Measurements from ENCODE around the gene LRRFIP1. TPM values are rescaled to one million over a fixed set of nuclear protein-coding genes. Genes with fewer than 3 reads are reported as not detected.

LRRFIP1 gene
- polyA plus RNA-seq, 1 donor from 2014 or later = 96.3 TPM

DNA sequence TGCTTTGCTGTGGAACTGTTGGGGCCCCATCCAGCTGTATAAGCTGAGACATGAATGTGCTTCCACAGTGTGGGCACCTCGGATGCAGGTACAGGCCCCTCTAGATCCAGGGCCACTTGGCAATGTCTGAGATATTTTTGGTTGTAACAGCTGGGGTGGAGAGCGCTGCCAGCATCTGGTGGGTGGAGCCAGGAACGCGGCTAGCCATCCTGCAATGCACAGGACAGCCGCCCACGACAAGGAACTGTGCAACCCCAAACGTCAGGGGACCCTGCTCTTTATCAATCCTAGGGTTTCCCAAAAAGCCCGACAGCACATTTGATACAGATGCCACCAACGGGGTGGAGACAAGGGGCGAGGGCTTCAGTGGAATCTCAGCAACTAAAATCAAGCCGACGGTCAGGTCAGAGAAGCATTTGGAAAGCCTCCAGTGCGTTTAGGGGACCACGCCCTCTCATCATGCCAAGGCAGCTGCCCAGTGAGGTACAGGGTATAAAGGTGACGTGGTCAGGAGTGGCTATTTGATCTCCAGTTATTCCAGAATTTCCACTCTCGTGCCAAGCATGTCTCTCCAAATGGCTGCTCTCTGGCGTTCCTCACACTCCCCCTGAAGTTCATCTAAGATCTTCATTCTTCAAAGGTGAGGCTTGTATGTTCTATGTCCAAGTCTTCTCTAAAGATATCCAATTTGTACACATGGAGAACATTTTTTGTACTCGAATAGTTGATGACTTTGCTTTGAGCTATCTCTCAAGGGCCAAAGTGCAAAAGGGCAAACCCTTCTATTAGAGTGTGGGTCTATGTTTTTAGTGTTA, 55.7 kb downstream of the LRRFIP1 start:
- Histone ChIP-seq H3K27me3 (ENCODE audit: insufficient read depth, low read depth, low read length) (no peaks in the 10 kb centered on the region), H3K4me2 (ENCODE audit: low read length) (no peak overlapping the region), H3K27ac (ENCODE audit: low read length) (no peak overlapping the region), H3K4me3 (ENCODE audit: low read length) (no peak overlapping the region), H3K9me2 (ENCODE audit: insufficient read depth, low read length) (no peaks in the 10 kb centered on the region), H4K20me1 (ENCODE audit: insufficient read depth) (no peaks in the 10 kb centered on the region), H3K79me2 (replicated peaks; ENCODE audit: insufficient read depth, low read length) (no peaks in the 10 kb centered on the region), H2AFZ (ENCODE audit: low read depth, low read length) (no peak overlapping the region), H3K9me3 (ENCODE audit: low read length) (no peaks in the 10 kb centered on the region), H3K9ac (ENCODE audit: low read length) (no peak overlapping the region), H3F3A (ENCODE audit: insufficient read depth, low read length, poor library complexity, severe bottlenecking) (no peaks in the 10 kb centered on the region), H3K36me3 (ENCODE audit: insufficient read depth, low read length) (peaks cover 5% of the 10 kb centered on the region)
- TF ChIP-seq EZH2 (IDR thresholded peaks at IDR 0.05; ENCODE audit: borderline replicate concordance, insufficient read depth, low read length, poor library complexity, severe bottlenecking) (no peak), MXI1 (conservative IDR thresholded peaks at IDR 0.05; ENCODE audit: poor library complexity, severe bottlenecking) (no peak), EP300 (conservative IDR thresholded peaks at IDR 0.05; ENCODE audit: poor library complexity, severe bottlenecking) (no peak), TAF1 (IDR thresholded peaks at IDR 0.05; ENCODE audit: low read depth) (no peak), SMC3 (conservative IDR thresholded peaks at IDR 0.05; ENCODE audit: poor library complexity) (no peak), POLR2AphosphoS5 (IDR thresholded peaks at IDR 0.05) (no peak), RAD21 (conservative IDR thresholded peaks at IDR 0.05) (no peak)
- TF ChIP-seq, protein P1, sequence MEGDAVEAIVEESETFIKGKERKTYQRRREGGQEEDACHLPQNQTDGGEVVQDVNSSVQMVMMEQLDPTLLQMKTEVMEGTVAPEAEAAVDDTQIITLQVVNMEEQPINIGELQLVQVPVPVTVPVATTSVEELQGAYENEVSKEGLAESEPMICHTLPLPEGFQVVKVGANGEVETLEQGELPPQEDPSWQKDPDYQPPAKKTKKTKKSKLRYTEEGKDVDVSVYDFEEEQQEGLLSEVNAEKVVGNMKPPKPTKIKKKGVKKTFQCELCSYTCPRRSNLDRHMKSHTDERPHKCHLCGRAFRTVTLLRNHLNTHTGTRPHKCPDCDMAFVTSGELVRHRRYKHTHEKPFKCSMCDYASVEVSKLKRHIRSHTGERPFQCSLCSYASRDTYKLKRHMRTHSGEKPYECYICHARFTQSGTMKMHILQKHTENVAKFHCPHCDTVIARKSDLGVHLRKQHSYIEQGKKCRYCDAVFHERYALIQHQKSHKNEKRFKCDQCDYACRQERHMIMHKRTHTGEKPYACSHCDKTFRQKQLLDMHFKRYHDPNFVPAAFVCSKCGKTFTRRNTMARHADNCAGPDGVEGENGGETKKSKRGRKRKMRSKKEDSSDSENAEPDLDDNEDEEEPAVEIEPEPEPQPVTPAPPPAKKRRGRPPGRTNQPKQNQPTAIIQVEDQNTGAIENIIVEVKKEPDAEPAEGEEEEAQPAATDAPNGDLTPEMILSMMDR (IDR thresholded peaks at IDR 0.05; ENCODE audit: poor library complexity, severe bottlenecking) = no peak
- TF ChIP-seq, protein P2, sequence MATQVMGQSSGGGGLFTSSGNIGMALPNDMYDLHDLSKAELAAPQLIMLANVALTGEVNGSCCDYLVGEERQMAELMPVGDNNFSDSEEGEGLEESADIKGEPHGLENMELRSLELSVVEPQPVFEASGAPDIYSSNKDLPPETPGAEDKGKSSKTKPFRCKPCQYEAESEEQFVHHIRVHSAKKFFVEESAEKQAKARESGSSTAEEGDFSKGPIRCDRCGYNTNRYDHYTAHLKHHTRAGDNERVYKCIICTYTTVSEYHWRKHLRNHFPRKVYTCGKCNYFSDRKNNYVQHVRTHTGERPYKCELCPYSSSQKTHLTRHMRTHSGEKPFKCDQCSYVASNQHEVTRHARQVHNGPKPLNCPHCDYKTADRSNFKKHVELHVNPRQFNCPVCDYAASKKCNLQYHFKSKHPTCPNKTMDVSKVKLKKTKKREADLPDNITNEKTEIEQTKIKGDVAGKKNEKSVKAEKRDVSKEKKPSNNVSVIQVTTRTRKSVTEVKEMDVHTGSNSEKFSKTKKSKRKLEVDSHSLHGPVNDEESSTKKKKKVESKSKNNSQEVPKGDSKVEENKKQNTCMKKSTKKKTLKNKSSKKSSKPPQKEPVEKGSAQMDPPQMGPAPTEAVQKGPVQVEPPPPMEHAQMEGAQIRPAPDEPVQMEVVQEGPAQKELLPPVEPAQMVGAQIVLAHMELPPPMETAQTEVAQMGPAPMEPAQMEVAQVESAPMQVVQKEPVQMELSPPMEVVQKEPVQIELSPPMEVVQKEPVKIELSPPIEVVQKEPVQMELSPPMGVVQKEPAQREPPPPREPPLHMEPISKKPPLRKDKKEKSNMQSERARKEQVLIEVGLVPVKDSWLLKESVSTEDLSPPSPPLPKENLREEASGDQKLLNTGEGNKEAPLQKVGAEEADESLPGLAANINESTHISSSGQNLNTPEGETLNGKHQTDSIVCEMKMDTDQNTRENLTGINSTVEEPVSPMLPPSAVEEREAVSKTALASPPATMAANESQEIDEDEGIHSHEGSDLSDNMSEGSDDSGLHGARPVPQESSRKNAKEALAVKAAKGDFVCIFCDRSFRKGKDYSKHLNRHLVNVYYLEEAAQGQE (IDR thresholded peaks at IDR 0.05; ENCODE audit: borderline replicate concordance) = no peak

DNA sequence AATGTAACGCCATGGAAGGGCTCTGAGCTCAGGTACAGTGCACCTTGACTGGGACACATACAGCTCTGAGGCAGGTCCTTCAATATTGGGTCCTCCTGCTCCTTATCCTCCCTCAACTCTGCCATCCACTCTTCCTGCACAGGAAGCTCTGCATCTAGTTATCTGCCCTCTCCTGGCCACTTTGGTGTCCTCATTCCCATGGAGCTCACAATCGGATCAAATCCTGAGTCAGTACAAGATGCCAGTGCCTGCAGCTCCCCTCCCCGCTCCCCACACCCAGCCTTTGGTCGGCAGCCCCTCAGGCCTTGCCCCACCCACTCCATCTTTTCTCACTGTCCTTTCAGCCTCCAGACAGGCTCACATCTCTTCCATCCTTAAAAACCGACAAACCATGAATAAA, 58.0 kb downstream of the LRRFIP1 start:
- Histone ChIP-seq H3K27ac (ENCODE audit: low read length) (no peak overlapping the region), H3K9me3 (ENCODE audit: low read length) (no peaks in the 10 kb centered on the region), H3K79me2 (replicated peaks; ENCODE audit: insufficient read depth, low read length) (no peaks in the 10 kb centered on the region), H3F3A (ENCODE audit: insufficient read depth, low read length, poor library complexity, severe bottlenecking) (no peaks in the 10 kb centered on the region), H3K4me2 (ENCODE audit: low read length) (no peak overlapping the region), H3K4me3 (ENCODE audit: low read length) (no peak overlapping the region), H3K9me2 (ENCODE audit: insufficient read depth, low read length) (no peaks in the 10 kb centered on the region), H2AFZ (ENCODE audit: low read depth, low read length) (no peak overlapping the region), H3K27me3 (ENCODE audit: insufficient read depth, low read depth, low read length) (no peaks in the 10 kb centered on the region), H3K9ac (ENCODE audit: low read length) (no peak overlapping the region), H4K20me1 (ENCODE audit: insufficient read depth) (no peaks in the 10 kb centered on the region), H3K36me3 (ENCODE audit: insufficient read depth, low read length) (peaks cover 5% of the 10 kb centered on the region)
- TF ChIP-seq EZH2 (IDR thresholded peaks at IDR 0.05; ENCODE audit: borderline replicate concordance, insufficient read depth, low read length, poor library complexity, severe bottlenecking) (no peak), MXI1 (conservative IDR thresholded peaks at IDR 0.05; ENCODE audit: poor library complexity, severe bottlenecking) (no peak), POLR2AphosphoS5 (IDR thresholded peaks at IDR 0.05) (no peak), SMC3 (conservative IDR thresholded peaks at IDR 0.05; ENCODE audit: poor library complexity) (no peak)
- TF ChIP-seq, protein P1 (IDR thresholded peaks at IDR 0.05; ENCODE audit: poor library complexity, severe bottlenecking) = no peak
